ENCODE data around the gene PER2.

The PER2 gene

GRCh38 chr2:238270606-238271005 is 17.8 kb downstream of the PER2 start:
- in situ Hi-C loops (cut with MboI; ENCODE audit: low sequenced_read_pairs) = no loop called here

- in situ Hi-C loops (cut with MboI; ENCODE audit: low sequenced_read_pairs) = no loop called here
Observed at GRCh38 chr2:238269741-238270140, 18.7 kb downstream of the PER2 start.

- in situ Hi-C loops (cut with MboI; ENCODE audit: low sequenced_read_pairs) = no loop called here
Observed at GRCh38 chr2:238267884-238268680, 20.3 kb downstream of the PER2 start.

GRCh38 chr2:238267341-238267710 is 21.1 kb downstream of the PER2 start:
- in situ Hi-C loops (cut with MboI; ENCODE audit: low sequenced_read_pairs) = no loop called here

GRCh38 chr2:238265605-238266004 is 22.8 kb downstream of the PER2 start:
- in situ Hi-C loops (cut with MboI; ENCODE audit: low sequenced_read_pairs) = no loop called here

- in situ Hi-C loops (cut with MboI; ENCODE audit: low sequenced_read_pairs) = no loop called here
Observed at GRCh38 chr2:238264072-238264460, 24.3 kb downstream of the PER2 start.

- in situ Hi-C loops (cut with MboI; ENCODE audit: low sequenced_read_pairs) = no loop called here
Observed at GRCh38 chr2:238263204-238264071, 25.0 kb downstream of the PER2 start.

- in situ Hi-C loops (cut with MboI; ENCODE audit: low sequenced_read_pairs) = no loop called here
Observed at GRCh38 chr2:238262496-238263122, 25.8 kb downstream of the PER2 start.

GRCh38 chr2:238261718-238262375 is 26.6 kb downstream of the PER2 start:
- in situ Hi-C loops (cut with MboI; ENCODE audit: low sequenced_read_pairs) = no loop called here

- in situ Hi-C loops (cut with MboI; ENCODE audit: low sequenced_read_pairs) = no loop called here
Observed at GRCh38 chr2:238260883-238261282, 27.5 kb downstream of the PER2 start.

GRCh38 chr2:238259061-238260020 is 29.1 kb downstream of the PER2 start:
- in situ Hi-C loops (cut with MboI; ENCODE audit: low sequenced_read_pairs) = no loop called here

- in situ Hi-C loops (cut with MboI; ENCODE audit: low sequenced_read_pairs) = no loop called here
Observed at GRCh38 chr2:238257786-238258700, 30.4 kb downstream of the PER2 start.

GRCh38 chr2:238256594-238257104 is 31.8 kb downstream of the PER2 start:
- in situ Hi-C loops (cut with MboI; ENCODE audit: low sequenced_read_pairs) = no loop called here

GRCh38 chr2:238256111-238256510 is 32.3 kb downstream of the PER2 start:
- in situ Hi-C loops (cut with MboI; ENCODE audit: low sequenced_read_pairs) = no loop called here

GRCh38 chr2:238255636-238256035 is 32.8 kb downstream of the PER2 start:
- in situ Hi-C loops (cut with MboI; ENCODE audit: low sequenced_read_pairs) = no loop called here

- in situ Hi-C loops (cut with MboI; ENCODE audit: low sequenced_read_pairs) = no loop called here
Observed at GRCh38 chr2:238255151-238255551, 33.3 kb downstream of the PER2 start.

- in situ Hi-C loops (cut with MboI; ENCODE audit: low sequenced_read_pairs) = no loop called here
Observed at GRCh38 chr2:238254095-238254723, 34.2 kb downstream of the PER2 start.

Data from HL-60/S4 treated with retinoic acid at 250 ng/mL for 4 days and 3 days (cell line).